HEK293T (cell line): ENCODE data around the gene KLF5.

Experiments
- ELF4 ChIP-seq: fragments of 450-650 bp; IDR thresholded peaks from 2 replicates; pipeline ENCODE4 v1.6.1; 2017; ENCODE audit warnings: antibody characterized with exemption
- FOXM1 ChIP-seq: fragments of 450-650 bp; IDR thresholded peaks from 2 replicates; pipeline ENCODE4 v1.6.1; 2017; ENCODE audit warnings: mild to moderate bottlenecking, borderline replicate concordance

GRCh38 chr13:73069206-73069805, 10.5 kb downstream of the KLF5 start:
- TF ChIP-seq FOXM1: no peak
- TF ChIP-seq ELF4: no peak
